NCI-H446 treated with DMSO at 0.1 percent for 48 hours (cell line): ENCODE measurements around the gene CADPS2.

Source experiments
- DNase-seq: peaks from one replicate; lab custom pipeline; 2025; lab: John Stamatoyannopoulos, UW

Gene CADPS2

GRCh38 chr7:122521767-122522166 lies 364.5 kb downstream of the CADPS2 start:
- no peak for DNase-seq

GRCh38 chr7:122520971-122521555 lies 365.2 kb downstream of the CADPS2 start:
- DNase-seq: no peak

GRCh38 chr7:122518488-122518887 lies 367.8 kb downstream of the CADPS2 start:
- no peak for DNase-seq

- no peak for DNase-seq
These were observed 368.7 kb downstream of the CADPS2 start for GRCh38 chr7:122517576-122517975.

- DNase-seq: no peak
These were observed 370.9 kb downstream of the CADPS2 start for GRCh38 chr7:122515404-122515803.

- DNase-seq: no peak
These were observed 375.0 kb downstream of the CADPS2 start for GRCh38 chr7:122511268-122511667.

GRCh38 chr7:122507591-122507990 lies 378.7 kb downstream of the CADPS2 start:
- no peak for DNase-seq

- DNase-seq: no peak
These were observed 394.3 kb downstream of the CADPS2 start for GRCh38 chr7:122492007-122492406.

- no peak for DNase-seq
These were observed 398.0 kb downstream of the CADPS2 start for GRCh38 chr7:122488241-122488640.

- DNase-seq: no peak
These were observed 399.1 kb downstream of the CADPS2 start for GRCh38 chr7:122487131-122487530.

GRCh38 chr7:122485856-122486255 lies 400.4 kb downstream of the CADPS2 start:
- DNase-seq: no peak

- DNase-seq: no peak
These were observed 404.0 kb downstream of the CADPS2 start for GRCh38 chr7:122482212-122482611.

GRCh38 chr7:122470859-122471258 lies 415.4 kb downstream of the CADPS2 start:
- no peak for DNase-seq

GRCh38 chr7:122468945-122469344 lies 417.3 kb downstream of the CADPS2 start:
- DNase-seq: no peak

- DNase-seq: no peak
These were observed 418.4 kb downstream of the CADPS2 start for GRCh38 chr7:122467661-122468449.

GRCh38 chr7:122465296-122465695 lies 421.0 kb downstream of the CADPS2 start:
- DNase-seq: no peak

- DNase-seq: no peak
These were observed 422.6 kb downstream of the CADPS2 start for GRCh38 chr7:122463631-122464030.

GRCh38 chr7:122460936-122461335 lies 425.3 kb downstream of the CADPS2 start:
- DNase-seq: no peak

- no peak for DNase-seq
These were observed 428.3 kb downstream of the CADPS2 start for GRCh38 chr7:122457969-122458368.

- no peak for DNase-seq
These were observed 428.9 kb downstream of the CADPS2 start for GRCh38 chr7:122457325-122457724.

- no peak for DNase-seq
These were observed 431.3 kb downstream of the CADPS2 start for GRCh38 chr7:122454776-122455507.

- no peak for DNase-seq
These were observed 432.8 kb downstream of the CADPS2 start for GRCh38 chr7:122453432-122453831.
